ENCODE data around the gene ACSS2. TPM values are rescaled to one million over a fixed set of nuclear protein-coding genes. Genes with fewer than 3 reads are reported as not detected.
A peak's percentile ranks its signal among the peaks of the same experiment; 100 is the strongest.

ACSS2 gene
- polyA plus RNA-seq, 2 of the 4 experiments (the other 2 are of a cell fraction), result 22.1 to 24.1 TPM

- POLR2A ChIA-PET, result no interaction called here
- DNase-seq (ENCODE audit: low read depth in 1 of 2, low spot score in 1 of 2) (no peak), ATAC-seq (no peak), FAIRE-seq (no peak)
- Histone ChIP-seq H3K4me2 (no peak overlapping the region), H3K4me3 (no peak overlapping the region), H3K4me1 (peaks cover 18% of the 10 kb centered on the region), H3K27ac (no peak overlapping the region), H3K9me3 (no peaks in the 10 kb centered on the region)
- 61% methylated on average over 3 of the region's 3 CpGs for WGBS (ENCODE audit: missing lambda C conversion rate)
- TF ChIP-seq ESRRA (IDR thresholded peaks at IDR 0.05; ENCODE audit: borderline replicate concordance, low read length) (no peak), TP53 (CRISPR knock-in tag; IDR thresholded peaks at IDR 0.05) (no peak), EP300 (IDR thresholded peaks at IDR 0.05) (no peak), SREBF2 (IDR thresholded peaks at IDR 0.05) (no peak), HDAC2 (IDR thresholded peaks at IDR 0.05) (no peak), EHMT2 (IDR thresholded peaks at IDR 0.05; ENCODE audit: low read depth) (no peak)
- CTCF ChIA-PET, result interaction anchor here (1.1 to 1.5 kb wide), 2 partner anchors 13 to 143 kb away, joined by 3 to 5 read pairs; no protein-coding TSS in a partner anchor
These were observed 10.6 kb downstream of the ACSS2 start for GRCh38 chr20:34887023-34887422.

- WGBS (ENCODE audit: missing lambda C conversion rate), result 93% methylated on average over 1 of the region's 1 CpG
- no peak for TF ChIP-seq NPAS2 (CRISPR knock-in tag; IDR thresholded peaks at IDR 0.05; ENCODE audit: borderline replicate concordance)
- no peak for TF ChIP-seq BHLHE40 (IDR thresholded peaks at IDR 0.05; ENCODE audit: low read depth, low read length)
- peak; percentile 16 for TF ChIP-seq MAFK (IDR thresholded peaks at IDR 0.05; ENCODE audit: partially characterized antibody)
- no peak for TF ChIP-seq HEYL (CRISPR knock-in tag; IDR thresholded peaks at IDR 0.05)
- TF ChIP-seq SMC3 (IDR thresholded peaks at IDR 0.05), result no peak
- H3K27ac ChIP-seq, result no peak overlapping the region
- DNase-seq (ENCODE audit: low read depth in 1 of 2, low spot score in 1 of 2) (no peak), ATAC-seq (no peak), FAIRE-seq (no peak)
- H3K4me2 ChIP-seq, result no peak overlapping the region
- no peak overlapping the region for H3K4me3 ChIP-seq
- ChIA-PET POLR2A (interaction anchor here (0.6 kb wide), 1 partner anchor 22 kb away, joined by 3 read pairs; no protein-coding TSS in a partner anchor), CTCF (interaction anchor here (1.6 kb wide), 1 partner anchor 15 kb away, joined by 11 read pairs; the partner anchor contains the start of gene GGT7)
- no peaks in the 10 kb centered on the region for H3K9me3 ChIP-seq
- peaks cover 18% of the 10 kb centered on the region for H3K4me1 ChIP-seq
These were observed 12.1 kb downstream of the ACSS2 start for GRCh38 chr20:34888468-34888867.

- ChIA-PET CTCF (interaction anchor here (1.1 to 2.5 kb wide), 2 partner anchors 17 to 64 kb away, joined by 3 to 9 read pairs; partner anchors contain the start of genes GSS and MYH7B), POLR2A (interaction anchor here (0.5 to 1.0 kb wide), 3 partner anchors 11 to 43 kb away, joined by 3 to 6 read pairs (median 3); no protein-coding TSS in a partner anchor)
- Histone ChIP-seq H3K4me1 (peaks cover 14% of the 10 kb centered on the region), H3K9me3 (no peaks in the 10 kb centered on the region), H3K4me2 (no peak overlapping the region; the same call in 2 of the 3 replicates), H3K27ac (no peak overlapping the region; a peak in 1 of 6 replicates), H3K4me3 (no peak overlapping the region)
- TF ChIP-seq SREBF2 (IDR thresholded peaks at IDR 0.05) (no peak), FOSL2 (IDR thresholded peaks at IDR 0.05) (no peak), FOSL2 (CRISPR knock-in tag; IDR thresholded peaks at IDR 0.05) (0 out of 2 replicates have a peak, but pooled peaks have one; percentile 14), CBX8 (IDR thresholded peaks at IDR 0.05) (no peak), JUNB (IDR thresholded peaks at IDR 0.05) (0 out of 2 replicates have a peak, but pooled peaks have one; percentile 34), SMC3 (IDR thresholded peaks at IDR 0.05) (no peak), ZC3H11A (IDR thresholded peaks at IDR 0.05) (no peak), MAFK (IDR thresholded peaks at IDR 0.05; ENCODE audit: partially characterized antibody) (no peak), EHF (CRISPR knock-in tag; IDR thresholded peaks at IDR 0.05) (no peak)
- DNase-seq (ENCODE audit: low read depth in 1 of 2, low spot score in 1 of 2) (no peak), ATAC-seq (no peak), FAIRE-seq (no peak)
- 73% methylated on average over 2 of the region's 2 CpGs for WGBS (ENCODE audit: missing lambda C conversion rate)
These were observed 15.0 kb downstream of the ACSS2 start for GRCh38 chr20:34891166-34892062.

- Histone ChIP-seq H3K4me1 (peaks cover 11% of the 10 kb centered on the region; the same call in 2 of the 3 replicates), H3K27ac (no peak overlapping the region), H3K4me2 (no peak overlapping the region), H3K4me3 (no peak overlapping the region), H3K9me3 (no peaks in the 10 kb centered on the region)
- no peak for FAIRE-seq
- ChIA-PET POLR2A (no interaction called here), CTCF (interaction anchor here (0.5 to 2.5 kb wide), 5 partner anchors 8 to 309 kb away, joined by 3 to 9 read pairs (median 3); partner anchors contain the start of genes GSS and MYH7B)
- 90% methylated on average over 2 of the region's 2 CpGs for WGBS (ENCODE audit: missing lambda C conversion rate)
- no peak for ATAC-seq
- no peak for DNase-seq (ENCODE audit: low read depth in 1 of 2, low spot score in 1 of 2)
- TF ChIP-seq ZFP36 (IDR thresholded peaks at IDR 0.05; ENCODE audit: borderline replicate concordance, partially characterized antibody) (no peak), REST (IDR thresholded peaks at IDR 0.05) (no peak), MAZ (IDR thresholded peaks at IDR 0.05; ENCODE audit: borderline replicate concordance, low read depth, low read length) (no peak), ESRRA (IDR thresholded peaks at IDR 0.05; ENCODE audit: borderline replicate concordance, low read length) (no peak), HOXB13 (CRISPR knock-in tag; IDR thresholded peaks at IDR 0.05; ENCODE audit: low read depth) (no peak), EHMT2 (IDR thresholded peaks at IDR 0.05; ENCODE audit: low read depth) (no peak), RAD21 (conservative IDR thresholded peaks at IDR 0.05 in 1 of 2, IDR thresholded peaks at IDR 0.05 in 1 of 2) (no peak), TFCP2L1 (CRISPR knock-in tag; IDR thresholded peaks at IDR 0.05) (no peak), USF2 (IDR thresholded peaks at IDR 0.05) (no peak), SREBF2 (IDR thresholded peaks at IDR 0.05) (no peak), NR3C1 (IDR thresholded peaks at IDR 0.05) (no peak), HEYL (CRISPR knock-in tag; IDR thresholded peaks at IDR 0.05) (no peak), RFX5 (IDR thresholded peaks at IDR 0.05) (no peak)
These were observed 16.3 kb downstream of the ACSS2 start for GRCh38 chr20:34892671-34893070.
